GM12873 (cell line): ENCODE measurements around the gene POU2F2.

ENCODE experiments used
- TF ChIP-seq, protein P1 (sequence below): IDR thresholded peaks from 2 replicates; pipeline ENCODE4 v1.5.1; 2012; ENCODE audit warnings: low read depth, mild to moderate bottlenecking, moderate library complexity, low read length, control low read depth; ENCODE audit not compliant: insufficient read depth; ENCODE audit errors: missing control alignments

Gene POU2F2

DNA sequence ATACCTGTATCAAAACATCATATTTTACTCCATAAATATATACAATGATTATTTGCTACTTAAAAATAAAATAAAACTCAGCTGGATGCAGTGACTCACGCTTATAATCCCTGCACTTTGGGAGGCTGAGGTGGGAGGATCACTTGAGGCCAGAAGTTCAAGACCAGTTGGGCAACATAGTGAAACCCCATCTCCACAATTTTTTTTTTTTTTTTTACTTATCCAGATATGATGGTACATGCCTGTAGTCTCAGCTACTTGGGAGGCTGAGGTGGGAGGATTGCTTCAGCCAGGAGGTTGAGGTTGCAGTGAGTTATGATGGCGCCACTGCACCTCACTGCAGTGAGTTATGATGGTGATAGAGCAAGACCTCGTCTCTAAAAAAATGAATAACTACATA is 22.4 kb downstream of the POU2F2 start:
- TF ChIP-seq, protein P1, sequence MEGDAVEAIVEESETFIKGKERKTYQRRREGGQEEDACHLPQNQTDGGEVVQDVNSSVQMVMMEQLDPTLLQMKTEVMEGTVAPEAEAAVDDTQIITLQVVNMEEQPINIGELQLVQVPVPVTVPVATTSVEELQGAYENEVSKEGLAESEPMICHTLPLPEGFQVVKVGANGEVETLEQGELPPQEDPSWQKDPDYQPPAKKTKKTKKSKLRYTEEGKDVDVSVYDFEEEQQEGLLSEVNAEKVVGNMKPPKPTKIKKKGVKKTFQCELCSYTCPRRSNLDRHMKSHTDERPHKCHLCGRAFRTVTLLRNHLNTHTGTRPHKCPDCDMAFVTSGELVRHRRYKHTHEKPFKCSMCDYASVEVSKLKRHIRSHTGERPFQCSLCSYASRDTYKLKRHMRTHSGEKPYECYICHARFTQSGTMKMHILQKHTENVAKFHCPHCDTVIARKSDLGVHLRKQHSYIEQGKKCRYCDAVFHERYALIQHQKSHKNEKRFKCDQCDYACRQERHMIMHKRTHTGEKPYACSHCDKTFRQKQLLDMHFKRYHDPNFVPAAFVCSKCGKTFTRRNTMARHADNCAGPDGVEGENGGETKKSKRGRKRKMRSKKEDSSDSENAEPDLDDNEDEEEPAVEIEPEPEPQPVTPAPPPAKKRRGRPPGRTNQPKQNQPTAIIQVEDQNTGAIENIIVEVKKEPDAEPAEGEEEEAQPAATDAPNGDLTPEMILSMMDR, result no peak

DNA sequence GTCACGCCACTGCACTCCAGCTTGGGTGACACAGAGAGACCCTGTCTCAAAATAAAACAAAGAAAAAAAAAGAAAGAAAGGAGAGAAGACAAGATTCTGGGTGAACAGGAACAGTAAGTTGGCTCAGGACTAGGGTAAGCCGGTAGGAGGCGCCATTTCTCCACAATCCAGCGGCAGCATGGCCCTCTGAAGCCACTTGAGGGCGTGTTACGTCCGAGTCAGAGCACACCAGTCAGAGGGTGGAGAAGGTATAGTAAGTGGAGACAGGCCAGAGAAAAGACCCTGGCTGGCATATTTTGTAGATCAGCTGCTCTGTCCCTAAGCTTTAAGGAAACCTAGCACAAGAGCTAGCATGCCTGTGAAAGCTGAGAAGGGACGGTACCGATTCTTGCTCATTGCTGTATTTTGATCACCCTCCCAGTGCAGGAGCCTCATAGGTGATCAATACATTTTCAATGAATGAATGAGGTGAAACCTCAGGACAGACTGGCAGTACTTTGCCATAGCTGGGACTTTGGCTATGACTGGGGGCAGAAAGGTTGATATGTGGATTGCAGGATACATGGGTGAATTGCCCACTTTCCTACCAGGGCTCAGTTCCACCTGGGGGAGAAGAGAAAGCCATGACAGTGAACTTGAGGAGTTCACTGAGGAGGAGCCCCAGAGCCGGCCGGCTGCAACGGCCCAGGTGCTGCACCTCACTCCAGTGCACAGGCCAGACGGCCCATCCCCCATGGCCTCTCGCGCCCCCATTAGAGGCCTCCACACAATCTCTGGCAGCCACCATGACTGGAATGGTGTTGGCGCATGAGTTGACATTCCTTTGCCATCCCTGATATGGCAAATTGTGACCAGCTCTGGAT is 23.5 kb downstream of the POU2F2 start:
- TF ChIP-seq, protein P1, result peak; percentile 100

DNA sequence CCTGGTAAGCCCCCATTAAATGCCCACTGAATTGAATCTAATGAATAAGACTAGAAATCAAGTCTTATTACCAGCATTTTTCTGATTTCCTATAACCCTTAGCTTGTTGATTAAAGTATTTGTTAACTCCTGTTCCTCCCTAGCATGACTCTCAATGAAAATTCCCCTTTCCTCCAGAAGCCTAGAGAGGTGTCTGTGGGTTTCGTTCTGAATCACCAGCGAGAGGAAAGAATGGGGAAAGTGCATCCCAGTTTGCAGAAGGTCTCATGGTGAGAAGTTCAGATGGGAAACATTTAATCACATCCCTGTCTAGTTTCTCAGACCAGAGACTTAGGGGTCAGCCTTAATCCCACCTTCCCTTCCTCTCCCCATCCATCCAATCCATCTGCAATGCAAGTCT is 26.9 kb downstream of the POU2F2 start:
- TF ChIP-seq, protein P1, result no peak

DNA sequence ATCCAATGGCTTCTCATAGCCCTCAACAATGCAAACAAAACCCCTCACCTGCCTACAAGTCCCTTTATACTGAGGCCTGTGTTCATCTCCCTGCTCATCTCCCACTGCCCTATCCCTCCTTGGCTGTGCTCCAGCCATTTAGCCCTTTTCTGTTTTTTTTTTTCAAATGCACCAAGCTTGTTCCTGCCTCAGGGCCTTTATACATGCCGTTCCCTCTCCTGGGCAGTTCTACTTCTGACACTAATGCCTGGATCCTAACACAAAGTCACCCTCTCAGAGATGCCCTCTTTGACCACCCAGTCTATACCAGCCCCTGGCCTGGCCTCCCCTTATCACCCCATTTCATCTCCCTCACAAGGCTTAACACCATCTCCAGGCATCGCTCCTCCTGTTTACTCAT is 29.4 kb downstream of the POU2F2 start:
- TF ChIP-seq, protein P1, result no peak

DNA sequence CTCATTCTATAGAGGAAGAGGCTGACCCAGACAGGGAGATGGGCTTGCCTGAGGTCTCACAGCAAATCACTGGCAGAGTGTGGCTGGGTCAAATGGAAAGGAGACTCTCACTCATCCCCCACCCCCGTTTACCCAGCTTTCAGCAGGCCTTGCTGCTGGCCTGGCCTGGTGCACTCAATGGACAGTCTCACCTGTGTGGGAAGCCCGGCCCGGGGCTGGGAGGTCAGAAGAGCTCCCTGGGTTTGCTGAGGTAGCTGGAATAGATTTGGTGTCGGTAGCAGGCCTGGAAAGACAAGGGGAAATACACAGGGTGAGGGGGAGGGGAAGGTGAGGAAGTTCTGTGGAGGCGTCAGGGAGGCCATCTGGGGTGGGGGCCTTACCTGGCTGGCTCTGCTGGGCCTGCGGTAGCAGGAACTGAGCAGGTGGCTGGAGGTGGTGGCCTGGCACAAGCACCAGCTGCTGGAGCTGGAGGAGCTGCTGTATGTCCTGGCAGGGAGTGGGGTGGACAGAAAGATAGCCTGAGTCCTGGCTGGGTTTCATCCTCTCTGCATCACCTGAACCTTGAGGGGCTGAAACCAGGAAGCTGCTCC is 32.8 kb downstream of the POU2F2 start:
- TF ChIP-seq, protein P1, result no peak

DNA sequence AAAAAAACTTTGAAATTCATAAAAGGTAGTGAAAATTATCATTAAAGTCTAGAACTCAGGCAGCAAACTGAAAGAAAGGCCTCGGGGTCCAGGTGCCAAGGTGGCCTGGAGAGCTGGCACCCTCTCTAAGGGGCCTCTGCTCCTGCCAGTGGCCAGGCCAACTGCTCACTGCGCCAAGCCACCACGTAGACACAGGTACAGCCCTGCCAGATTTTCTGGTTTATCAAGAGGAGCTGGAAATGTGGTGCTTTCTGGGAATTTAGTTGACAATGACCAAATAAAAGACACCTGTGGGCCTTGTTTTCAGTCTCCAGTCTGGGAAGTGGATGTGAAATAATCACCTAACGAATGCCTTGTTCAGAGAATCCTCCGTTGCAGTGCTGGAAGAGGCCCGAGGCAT is 33.5 kb downstream of the POU2F2 start:
- TF ChIP-seq, protein P1, result no peak

DNA sequence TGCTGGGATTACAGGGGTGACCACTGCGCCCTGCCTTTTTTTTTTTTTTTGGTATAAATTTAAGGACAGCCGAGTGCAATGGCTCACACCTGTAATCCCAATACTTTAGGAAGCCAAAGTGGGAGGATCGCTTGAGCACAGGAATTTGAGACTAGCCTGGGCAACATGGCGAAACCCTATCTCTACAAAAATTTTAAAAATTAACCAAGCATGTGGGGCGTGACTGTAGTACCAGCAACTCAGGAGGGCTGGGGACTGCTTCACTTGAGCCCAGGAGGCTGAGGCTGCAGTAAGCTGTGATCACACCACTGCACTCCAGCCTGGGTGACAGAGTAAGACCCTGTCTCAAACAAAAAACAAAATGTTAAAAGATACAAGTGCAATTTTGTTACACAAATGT is 34.8 kb downstream of the POU2F2 start:
- TF ChIP-seq, protein P1, result no peak
